ENCODE data around the gene AP4B1.

AP4B1 gene

DNA sequence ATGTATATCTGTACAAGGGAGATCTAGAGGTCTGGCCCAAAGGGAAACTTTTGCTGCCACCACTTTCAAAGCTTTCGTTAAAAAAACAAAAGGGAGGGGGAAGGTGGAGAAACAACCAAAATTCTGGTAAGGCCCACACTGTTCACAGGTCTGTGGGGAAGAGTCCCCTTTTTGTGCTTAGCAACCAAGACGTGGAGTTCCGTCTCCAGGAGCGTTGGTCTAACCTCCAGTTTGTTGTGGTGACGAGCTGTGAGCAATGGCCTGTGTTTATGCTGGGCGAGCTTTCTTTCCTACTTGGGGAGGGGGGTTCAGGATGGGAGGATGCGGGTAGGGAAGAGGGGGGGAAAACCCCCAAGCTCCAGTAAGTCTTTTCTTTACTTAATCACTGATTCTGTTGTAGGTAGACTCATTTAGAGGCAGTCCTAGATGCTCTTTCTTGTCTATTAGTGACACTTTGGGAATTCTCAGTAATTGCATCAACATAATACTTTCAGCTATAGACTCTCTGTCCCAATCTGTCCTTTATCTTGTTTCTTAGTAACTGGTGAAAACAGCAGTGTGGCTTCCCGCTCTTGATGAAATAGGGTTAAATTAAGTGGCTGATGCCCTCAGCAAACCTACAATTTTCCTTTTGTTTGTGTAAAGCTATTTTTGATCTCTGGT, 26.0 kb upstream of the AP4B1 start:
- DNase-seq (ENCODE audit: low spot score), result no peak

DNA sequence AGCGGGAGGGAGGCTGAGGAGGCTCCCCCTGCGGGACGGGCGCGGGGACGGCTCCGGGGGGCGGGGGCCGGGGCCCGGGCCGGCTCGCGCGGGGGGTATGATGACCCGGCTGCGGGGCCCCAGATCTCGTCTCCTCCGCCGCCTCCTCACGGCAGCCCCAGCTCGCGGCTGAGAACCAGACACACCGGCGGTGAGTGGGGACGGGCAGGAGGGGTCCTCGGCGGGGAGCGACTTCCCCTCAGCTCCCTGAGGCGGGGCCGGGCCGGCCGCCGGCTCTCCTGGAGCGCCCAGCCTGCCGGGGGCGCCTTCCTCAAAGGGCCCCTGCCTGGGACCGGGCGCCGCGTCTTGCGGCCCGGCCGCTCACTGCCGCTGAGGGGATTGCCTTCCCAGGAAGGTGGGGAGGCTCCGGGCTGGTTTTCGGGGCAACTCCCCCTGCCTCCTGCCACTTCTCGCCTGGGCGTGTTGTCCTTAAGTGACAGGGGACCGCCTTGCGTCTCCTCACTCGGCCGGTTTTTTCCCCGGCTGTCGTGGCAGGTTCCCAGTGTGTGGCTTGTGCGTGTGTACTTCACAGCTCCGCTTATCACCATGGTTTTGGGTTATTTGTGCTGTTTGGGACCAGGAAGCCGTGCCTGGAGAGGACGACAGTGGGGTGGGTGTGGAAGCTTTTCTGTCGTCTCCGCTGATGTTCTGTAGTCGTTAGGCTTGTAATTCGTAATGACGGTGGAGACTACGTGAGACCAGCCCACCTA, 25.3 kb upstream of the AP4B1 start:
- no peak for DNase-seq (ENCODE audit: low spot score)

- DNase-seq (ENCODE audit: low spot score), result peak; percentile 97
Observed at GRCh38 chr1:113928941-113929749, 24.5 kb upstream of the AP4B1 start, which contains the start of gene HIPK1. HIPK1 (plus strand) TSS chr1:113929324.

DNA sequence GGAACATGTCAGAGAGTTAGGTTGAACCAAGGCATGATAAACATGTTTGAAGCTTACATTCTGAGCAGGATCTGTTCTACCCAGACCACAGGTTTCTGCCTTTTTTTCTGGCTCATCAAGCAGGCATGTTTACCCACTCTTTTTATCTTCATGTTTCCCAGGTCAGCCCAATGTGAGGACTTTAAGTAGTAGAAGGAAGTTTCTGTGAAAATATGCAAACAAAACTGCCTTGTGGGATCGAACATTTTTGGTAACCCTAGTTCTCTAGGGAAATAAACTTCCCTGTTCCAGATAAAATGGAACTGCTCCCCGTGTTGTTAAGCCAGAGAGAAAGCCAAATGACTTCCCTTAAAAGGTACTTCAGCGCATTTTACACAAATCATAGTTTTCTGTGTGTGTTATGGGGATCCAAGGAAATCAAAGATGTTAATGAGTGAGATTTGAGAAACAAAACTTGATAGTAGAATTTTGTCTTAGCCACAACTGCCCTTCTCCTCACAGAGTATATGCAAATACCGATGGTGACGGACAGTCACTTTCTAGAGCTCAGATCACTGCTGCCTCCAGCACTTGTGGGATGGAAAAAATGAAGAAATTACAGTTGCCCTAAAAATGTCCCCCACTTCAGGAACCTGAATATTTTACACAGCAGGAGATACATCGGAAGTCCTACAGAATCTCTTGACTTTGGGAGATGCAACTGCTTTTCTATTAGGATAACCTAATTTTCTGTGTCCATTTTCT, 23.8 kb upstream of the AP4B1 start:
- DNase-seq (ENCODE audit: low spot score), result no peak

- no peak for DNase-seq (ENCODE audit: low spot score)
Observed at GRCh38 chr1:113924473-113924872, 19.9 kb upstream of the AP4B1 start.

GRCh38 chr1:113922957-113923356, 18.4 kb upstream of the AP4B1 start:
- DNase-seq (ENCODE audit: low spot score), result no peak

DNA sequence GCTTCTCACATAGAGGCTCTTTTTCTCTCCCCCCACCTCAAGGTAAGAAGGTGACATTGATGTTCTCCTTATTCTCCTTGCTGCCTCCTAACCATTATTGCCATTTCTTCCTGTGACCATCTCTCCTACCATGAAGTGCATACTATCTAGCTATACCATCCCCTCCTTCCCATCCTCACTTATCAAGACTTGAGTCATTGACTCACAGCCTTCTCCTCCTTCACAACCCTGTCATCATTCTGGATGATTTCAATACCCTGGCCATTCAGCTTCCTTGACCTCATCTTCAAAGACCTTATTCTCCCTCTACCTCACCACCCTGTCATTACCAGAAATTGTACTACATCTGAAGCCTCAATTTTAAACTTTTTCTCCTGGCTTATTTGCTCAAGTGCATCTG, 13.6 kb upstream of the AP4B1 start:
- DNase-seq (ENCODE audit: low spot score), result no peak

DNA sequence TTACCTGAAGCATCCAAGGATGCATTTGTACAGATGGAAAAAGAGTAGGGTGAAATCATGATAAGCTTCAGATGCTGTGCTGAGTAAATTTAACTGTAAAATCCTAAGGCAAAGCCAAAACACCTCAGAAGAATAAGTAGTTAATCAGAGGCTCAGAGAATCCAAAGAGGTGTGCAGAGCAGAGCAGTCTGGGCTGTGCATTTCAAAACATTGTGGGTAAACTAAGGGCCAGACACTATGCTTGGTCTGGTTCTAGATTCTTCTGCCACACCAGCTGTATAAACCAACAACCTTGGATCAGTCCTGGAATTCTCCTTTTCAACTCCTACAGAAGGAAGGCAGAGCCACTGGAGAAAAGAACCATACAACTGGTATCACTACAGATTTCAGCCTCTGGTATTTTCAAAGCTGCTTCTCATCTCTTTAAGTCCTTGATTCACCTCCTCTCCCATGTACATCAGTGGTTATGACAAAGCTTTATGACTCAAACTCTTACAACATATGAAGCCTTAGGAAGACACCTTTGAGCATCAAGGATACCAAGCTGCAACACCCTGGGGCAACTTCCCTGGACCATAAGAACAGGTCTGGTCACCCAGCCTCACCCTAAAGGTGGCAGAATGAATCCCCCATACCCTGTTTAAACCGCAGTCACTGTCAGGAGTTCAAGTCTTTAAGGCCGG, 12.9 kb upstream of the AP4B1 start:
- no peak for DNase-seq (ENCODE audit: low spot score)

DNA sequence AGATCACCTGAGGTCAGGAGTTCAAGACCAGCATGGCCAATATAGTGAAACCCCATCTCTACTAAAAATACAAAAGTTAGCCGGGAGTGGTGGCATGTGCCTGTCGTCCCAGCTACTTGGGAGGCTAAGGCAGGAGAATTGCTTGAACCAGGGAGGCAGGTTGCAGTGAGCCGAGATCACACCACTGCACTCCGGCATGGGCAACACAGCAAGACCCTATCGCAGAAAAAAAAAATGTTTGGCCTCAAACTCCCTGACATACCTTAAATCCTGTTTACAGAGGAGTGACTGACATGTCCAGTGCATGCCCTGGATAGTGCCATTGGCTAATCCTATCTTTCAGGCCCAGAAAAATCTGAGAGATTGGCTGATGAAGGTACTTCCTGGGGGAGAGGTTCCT, 12.4 kb upstream of the AP4B1 start:
- DNase-seq (ENCODE audit: low spot score), result no peak

DNA sequence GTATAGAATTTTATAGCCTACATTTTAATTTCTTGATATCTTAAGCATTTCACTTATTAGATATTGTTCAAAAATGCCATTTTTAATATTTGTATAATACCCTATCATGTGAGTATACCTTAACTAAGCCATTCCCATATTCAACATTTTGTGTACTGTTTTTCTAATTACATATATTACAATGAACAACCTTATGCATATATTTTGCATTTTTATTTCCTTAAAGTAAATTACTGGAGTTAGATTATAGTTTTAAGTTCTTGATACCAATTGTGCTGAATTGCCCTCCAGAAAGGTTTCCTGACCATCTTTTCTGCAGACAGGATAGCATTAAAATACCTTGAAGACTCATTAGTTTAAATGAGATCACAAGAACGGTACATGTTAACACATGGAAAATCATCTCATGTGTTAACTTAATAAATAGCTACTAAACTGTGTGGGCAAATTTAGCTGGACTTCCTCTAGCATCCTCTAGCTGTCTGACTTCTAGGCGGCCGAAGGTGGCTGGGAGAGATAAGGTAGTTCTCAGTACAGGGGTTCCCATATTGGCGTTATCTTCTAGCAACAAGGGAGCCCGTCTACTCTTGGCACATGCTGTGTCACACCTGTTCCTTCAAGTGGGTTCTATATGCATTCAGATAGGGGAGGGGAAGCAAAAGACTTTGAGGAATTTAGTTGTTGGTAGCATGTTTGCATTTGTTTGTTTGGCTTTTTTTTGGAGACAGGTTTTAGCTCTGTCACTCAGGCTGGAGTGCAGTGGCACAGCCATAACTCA, 9.5 kb upstream of the AP4B1 start:
- DNase-seq (ENCODE audit: low spot score), result no peak

DNA sequence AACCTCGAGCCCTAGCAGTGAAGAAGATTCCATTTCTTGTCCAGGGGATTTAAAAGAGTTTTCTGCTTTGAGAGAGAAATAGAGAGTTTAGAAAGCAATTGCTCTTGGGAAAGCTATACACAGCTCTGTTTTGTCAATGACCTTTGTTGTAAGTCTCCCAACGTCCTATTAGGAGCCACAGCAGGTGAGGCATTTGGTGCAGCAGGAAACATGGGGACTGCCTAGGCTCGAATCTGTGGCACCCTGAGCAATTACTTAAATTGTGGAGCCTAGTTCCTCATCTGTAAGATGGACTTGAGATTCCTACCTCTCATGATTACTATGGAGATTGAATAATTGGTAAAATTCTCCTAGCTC, 8.7 kb upstream of the AP4B1 start:
- no peak for DNase-seq (ENCODE audit: low spot score)

GRCh38 chr1:113912594-113913311, 8.2 kb upstream of the AP4B1 start:
- peak; percentile 72 for DNase-seq (ENCODE audit: low spot score)

- no peak for DNase-seq (ENCODE audit: low spot score)
Observed at GRCh38 chr1:113905435-113905861, 849 bp upstream of the AP4B1 start.

- DNase-seq (ENCODE audit: low spot score), result peak; percentile 65
Observed at GRCh38 chr1:113904293-113904673, 316 bp downstream of the AP4B1 start.

DNA sequence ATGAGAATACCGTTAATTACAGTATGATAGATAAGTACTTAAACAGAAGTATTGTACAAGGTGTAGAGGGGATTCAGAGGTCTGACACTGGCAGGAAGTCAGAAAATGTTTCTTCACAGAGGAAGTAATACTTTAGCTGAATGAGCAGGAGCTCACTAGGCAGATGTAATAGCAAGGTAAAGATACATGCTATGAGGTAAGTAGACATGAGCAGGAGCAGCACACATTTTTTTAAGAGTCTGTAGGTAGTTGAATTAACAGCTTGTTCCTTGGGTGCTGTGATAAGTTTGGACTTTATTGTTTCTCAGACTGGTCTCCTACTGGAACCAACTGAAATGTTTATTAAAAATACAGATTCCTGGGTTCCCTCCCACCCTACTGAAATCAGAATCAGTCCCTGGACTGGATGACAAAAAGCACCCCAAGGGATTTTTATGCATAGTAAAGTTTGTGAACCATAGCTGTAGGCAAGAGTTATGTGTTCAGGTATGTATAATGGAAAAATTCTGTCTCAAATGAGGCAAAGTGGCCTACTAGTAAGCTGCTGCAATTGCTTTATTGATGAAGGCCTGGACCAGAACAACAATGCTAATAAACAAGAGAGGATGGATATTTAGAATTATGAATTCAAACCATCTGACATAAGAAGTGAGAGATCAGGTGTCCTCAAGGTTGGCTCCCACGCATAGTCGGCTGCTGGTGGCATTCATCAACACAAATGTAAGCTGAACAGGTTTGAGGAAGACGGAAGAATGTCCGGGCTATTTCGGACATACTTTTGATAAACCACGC, 902 bp downstream of the AP4B1 start:
- no peak for DNase-seq (ENCODE audit: low spot score)

GRCh38 chr1:113901191-113901590, 3.4 kb downstream of the AP4B1 start:
- DNase-seq (ENCODE audit: low spot score), result no peak

GRCh38 chr1:113899111-113899510, 5.5 kb downstream of the AP4B1 start:
- DNase-seq (ENCODE audit: low spot score), result no peak

- no peak for DNase-seq (ENCODE audit: low spot score)
Observed at GRCh38 chr1:113898241-113898814, 6.3 kb downstream of the AP4B1 start.

GRCh38 chr1:113895961-113896360, 8.6 kb downstream of the AP4B1 start:
- no peak for DNase-seq (ENCODE audit: low spot score)
